Osteocyte (in vitro differentiated cells): Measurements from ENCODE around the gene CDIPT. TPM values are rescaled to one million over a fixed set of nuclear protein-coding genes. Genes with fewer than 3 reads are reported as not detected.

Experiments
- DNase-seq: peaks from one replicate; pipeline ENCODE4 v3.0.0; 2021; ENCODE audit warnings: mixed read lengths; ENCODE audit not compliant: unreplicated experiment; ENCODE audit errors: extremely low spot score
- H3K27ac Mint-ChIP-seq: one replicate; pipeline ENCODE4 v1.8.0; 2021; ENCODE audit warnings: mild to moderate bottlenecking, mixed read lengths; ENCODE audit not compliant: unreplicated experiment
- H3K27me3 Mint-ChIP-seq: one replicate; pipeline ENCODE4 v1.8.0; 2021; ENCODE audit warnings: mixed read lengths; ENCODE audit not compliant: unreplicated experiment
- H3K36me3 Mint-ChIP-seq: one replicate; pipeline ENCODE4 v1.8.0; 2021; ENCODE audit warnings: mixed read lengths; ENCODE audit not compliant: unreplicated experiment
- H3K4me1 Mint-ChIP-seq: one replicate; pipeline ENCODE4 v1.8.0; 2021; ENCODE audit warnings: mixed read lengths; ENCODE audit not compliant: unreplicated experiment
- H3K4me3 Mint-ChIP-seq: one replicate; pipeline ENCODE4 v1.8.0; 2021; ENCODE audit warnings: mild to moderate bottlenecking, moderate library complexity, mixed read lengths; ENCODE audit not compliant: unreplicated experiment
- H3K9me3 Mint-ChIP-seq: one replicate; pipeline ENCODE4 v1.8.0; 2021; ENCODE audit warnings: mixed read lengths; ENCODE audit not compliant: unreplicated experiment
- CTCF ChIP-seq: fragments of 200-600 bp; sonication (generic); IDR thresholded peaks from 2 replicates; pipeline ENCODE4 v1.5.0; 2021; ENCODE audit warnings: antibody characterized with exemption, mild to moderate bottlenecking, moderate library complexity
- total RNA-seq: library from RNA; stranded (reverse); gene quantifications from 2 replicates; pipeline ENCODE4 v1.2.1, GENCODE V29; 2021

The CDIPT gene
- total RNA-seq, 1 donor from 2014 or later = 104 TPM

- Mint-ChIP-seq H3K9me3 (no peaks in the 10 kb centered on the region), H3K4me1 (peaks cover 16% of the 10 kb centered on the region), H3K27ac (no peak overlapping the region), H3K4me3 (no peak overlapping the region), H3K27me3 (no peaks in the 10 kb centered on the region), H3K36me3 (peaks cover 21% of the 10 kb centered on the region)
- no peak for DNase-seq
- TF ChIP-seq CTCF = no peak
Observed at GRCh38 chr16:29858974-29859373, 4.1 kb downstream of the CDIPT start.

DNA sequence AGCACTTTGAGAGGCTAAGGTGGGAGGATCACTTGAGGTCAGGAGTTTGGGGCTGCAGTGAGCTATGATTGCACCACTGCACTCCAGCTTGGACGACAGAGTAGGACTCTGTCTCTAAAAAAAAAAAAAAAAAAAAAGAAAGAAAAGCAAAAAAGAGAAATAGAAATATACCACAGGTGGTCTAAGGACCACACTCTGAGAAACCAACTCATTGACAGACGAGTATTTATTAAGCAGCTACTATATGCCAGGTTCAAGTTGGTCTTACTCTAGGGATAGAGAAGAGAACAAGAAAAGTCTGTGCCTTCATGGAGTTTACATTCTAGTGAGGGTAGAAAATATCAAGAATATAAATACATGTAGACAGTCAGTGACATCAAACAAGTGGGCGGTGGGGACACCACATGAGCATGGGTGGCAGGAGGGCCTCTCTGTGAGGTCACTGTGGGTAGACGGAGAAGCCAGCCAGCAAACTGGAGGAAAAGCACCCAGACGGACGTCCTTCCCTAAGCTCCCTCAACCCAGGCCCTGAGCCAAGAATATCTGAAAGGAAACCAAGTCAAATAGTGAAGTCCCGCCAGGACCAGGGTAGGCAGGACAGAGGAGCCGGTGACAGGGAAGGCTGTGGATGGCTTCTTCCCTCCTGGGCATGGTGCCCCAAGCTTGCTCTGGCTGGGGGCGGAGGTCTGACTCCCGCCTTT lies 4.7 kb downstream of the CDIPT start:
- TF ChIP-seq CTCF = no peak
- Mint-ChIP-seq H3K4me1 (peaks cover 14% of the 10 kb centered on the region), H3K4me3 (no peak overlapping the region), H3K9me3 (no peaks in the 10 kb centered on the region), H3K27me3 (no peaks in the 10 kb centered on the region), H3K27ac (no peak overlapping the region), H3K36me3 (peaks cover 21% of the 10 kb centered on the region)
- DNase-seq = no peak

DNA sequence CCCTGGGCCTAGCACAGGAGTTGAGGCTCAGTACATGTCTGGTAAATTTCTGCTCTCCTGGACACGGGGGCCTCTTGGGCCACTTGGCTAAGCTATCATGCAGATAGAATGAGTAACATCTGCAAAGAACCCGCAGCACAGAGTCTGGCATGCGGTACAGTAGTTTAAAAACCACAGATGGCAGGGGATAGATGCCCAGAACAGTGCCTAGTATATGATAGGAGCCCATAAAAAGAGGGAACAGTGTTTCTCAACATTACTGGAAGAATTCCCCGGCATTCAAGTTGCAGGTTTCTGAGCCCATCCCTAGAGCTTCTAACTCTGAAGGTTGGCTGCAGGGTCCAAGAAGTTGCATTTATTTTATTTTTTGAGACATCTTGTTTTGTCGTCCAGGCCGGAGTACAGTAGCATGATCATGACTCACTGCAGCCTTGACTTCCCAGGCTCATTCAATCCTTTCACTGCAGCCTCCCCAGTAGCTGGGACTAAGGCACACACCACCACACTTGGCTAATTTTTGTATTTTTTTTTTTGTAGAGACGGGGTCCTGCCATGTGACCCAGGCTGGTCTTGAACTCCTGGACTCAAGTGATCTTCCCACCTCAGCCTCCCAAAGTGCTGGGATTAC lies 5.8 kb downstream of the CDIPT start:
- DNase-seq = no peak
- Mint-ChIP-seq H3K9me3 (no peaks in the 10 kb centered on the region), H3K36me3 (peaks cover 21% of the 10 kb centered on the region), H3K4me3 (no peak overlapping the region), H3K27me3 (no peaks in the 10 kb centered on the region), H3K4me1 (peaks cover 14% of the 10 kb centered on the region), H3K27ac (no peak overlapping the region)
- TF ChIP-seq CTCF = no peak

- Mint-ChIP-seq H3K27ac (no peak overlapping the region), H3K36me3 (peaks cover 13% of the 10 kb centered on the region), H3K9me3 (no peaks in the 10 kb centered on the region), H3K4me3 (no peak overlapping the region), H3K27me3 (no peaks in the 10 kb centered on the region), H3K4me1 (no peaks in the 10 kb centered on the region)
- no peak for TF ChIP-seq CTCF
- no peak for DNase-seq
Observed at GRCh38 chr16:29854520-29855100, 8.4 kb downstream of the CDIPT start.

DNA sequence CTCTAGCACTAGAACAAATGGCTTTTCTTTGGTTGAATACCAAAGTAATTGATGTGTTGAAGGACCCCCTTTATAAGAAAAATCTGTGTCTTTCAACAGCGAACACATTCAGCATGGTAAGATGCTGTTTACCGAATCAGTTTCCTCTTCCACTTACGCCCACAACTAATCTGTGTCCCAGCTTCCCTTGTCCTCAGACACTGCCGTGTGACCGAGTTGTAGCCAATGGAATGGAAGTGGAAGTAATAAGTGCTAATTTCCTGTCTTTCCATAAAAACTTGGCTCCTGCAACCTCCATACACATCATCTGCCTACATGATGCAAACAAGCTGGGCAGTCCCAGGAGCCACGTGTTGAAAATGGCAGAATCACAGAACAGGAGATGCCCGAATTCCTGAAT lies 10.4 kb downstream of the CDIPT start:
- Mint-ChIP-seq H3K4me1 (no peaks in the 10 kb centered on the region), H3K27me3 (no peaks in the 10 kb centered on the region), H3K27ac (no peak overlapping the region), H3K4me3 (no peak overlapping the region), H3K36me3 (peaks cover 5% of the 10 kb centered on the region), H3K9me3 (no peaks in the 10 kb centered on the region)
- no peak for DNase-seq
- TF ChIP-seq CTCF = no peak
